C4-2B (cell line): ENCODE data around the gene PREP.

Source experiments
- CTCF ChIP-seq: fragments of 450-650 bp; conservative IDR thresholded peaks from 2 replicates; pipeline ENCODE4 v1.5.1; 2017; ENCODE audit warnings: mild to moderate bottlenecking
- ZFX ChIP-seq: fragments of 450-650 bp; IDR thresholded peaks from 2 replicates; pipeline ENCODE4 v1.6.1; 2017

- TF ChIP-seq CTCF (no peak), ZFX (no peak)
Measured at GRCh38 chr6:105449756-105450390, 47.0 kb upstream of the PREP start.
